Hepatocyte (in vitro differentiated cells): Measurements from ENCODE around the gene FSCN2. TPM values are rescaled to one million over a fixed set of nuclear protein-coding genes. Genes with fewer than 3 reads are reported as not detected.

Experiments used
- DNase-seq: peaks from one replicate; pipeline ENCODE4 v3.0.0-alpha.2; 2016; ENCODE audit warnings: low spot score
- H2AFZ ChIP-seq: fragments of 200-600 bp; sonication (generic); 2 replicates; pipeline ENCODE4 v1.6.0; 2016; ENCODE audit warnings: antibody characterized with exemption, mild to moderate bottlenecking
- H3K27ac ChIP-seq: fragments of 200-600 bp; sonication (generic); 2 replicates; pipeline ENCODE4 v1.5.1; 2016; ENCODE audit warnings: mild to moderate bottlenecking
- H3K27me3 ChIP-seq: fragments of 200-600 bp; sonication (generic); 2 replicates; pipeline ENCODE4 v1.6.1; 2016
- H3K36me3 ChIP-seq: fragments of 200-600 bp; sonication (generic); replicated peaks from 2 replicates; pipeline ENCODE4 v1.5.1; 2016; ENCODE audit warnings: low read depth; ENCODE audit not compliant: insufficient read depth
- H3K4me1 ChIP-seq: fragments of 200-600 bp; sonication (generic); 2 replicates; pipeline ENCODE4 v1.5.1; 2016; ENCODE audit warnings: mild to moderate bottlenecking, moderate library complexity; ENCODE audit not compliant: insufficient read depth
- H3K4me2 ChIP-seq: fragments of 200-600 bp; sonication (generic); 2 replicates; pipeline ENCODE4 v1.6.0; 2016
- H3K4me3 ChIP-seq: fragments of 200-600 bp; sonication (generic); 2 replicates; pipeline ENCODE4 v1.5.1; 2016; ENCODE audit warnings: mild to moderate bottlenecking
- H3K79me2 ChIP-seq: fragments of 200-600 bp; sonication (generic); 2 replicates; pipeline ENCODE4 v1.6.0; 2017; ENCODE audit warnings: mild to moderate bottlenecking
- H3K9me2 ChIP-seq: fragments of 200-600 bp; sonication (generic); replicated peaks from 2 replicates; pipeline ENCODE4 v1.6.0; 2017; ENCODE audit warnings: mild to moderate bottlenecking; ENCODE audit not compliant: insufficient read depth
- H3K9me3 ChIP-seq: fragments of 200-600 bp; sonication (generic); 2 replicates; pipeline ENCODE4 v1.5.1; 2016; ENCODE audit warnings: low read depth, mild to moderate bottlenecking
- H4K20me1 ChIP-seq: fragments of 200-600 bp; sonication (generic); 2 replicates; pipeline ENCODE4 v1.6.0; 2016; ENCODE audit warnings: mild to moderate bottlenecking; ENCODE audit not compliant: insufficient read depth, poor library complexity, severe bottlenecking
- CTCF ChIP-seq: fragments of 200-600 bp; sonication (generic); IDR thresholded peaks from 2 replicates; pipeline ENCODE4 v1.5.1; 2016; ENCODE audit warnings: antibody characterized with exemption, mild to moderate bottlenecking; ENCODE audit not compliant: poor library complexity
- EZH2 ChIP-seq: fragments of 200-600 bp; sonication (generic); IDR thresholded peaks from 2 replicates; pipeline ENCODE4 v1.6.1; 2016; ENCODE audit warnings: antibody characterized with exemption, mild to moderate bottlenecking, borderline replicate concordance
- EZH2phosphoT487 ChIP-seq: fragments of 200-600 bp; sonication (generic); IDR thresholded peaks from one replicate; pipeline ENCODE4 v1.6.1; 2018; ENCODE audit warnings: antibody characterized with exemption, mild to moderate bottlenecking, low read depth, moderate library complexity; ENCODE audit not compliant: unreplicated experiment, severe bottlenecking
- WGBS: methylation state at CpG from one replicate; pipeline ENCODE4 v1.1.6; 2016; ENCODE audit warnings: low lambda C conversion rate; ENCODE audit errors: missing lambda C conversion rate; 5-methylcytosine and 5-hydroxymethylcytosine counted together
- polyA plus RNA-seq: library from polyadenylated mRNA; unstranded; fragments of >200 nt; fragmentation: Nextera tagmentation; extraction: Ambion mirVana; gene quantifications from 2 replicates; pipeline ENCODE4 v1.2.1, GENCODE V29; 2016
- total RNA-seq: library from RNA; depleted of rRNA; stranded (reverse); fragments of >200 nt; gene quantifications from 2 replicates; pipeline ENCODE4 v1.2.3, GENCODE V29; 2014

The FSCN2 gene
- total and polyA plus RNA-seq, 2 experiments from 2014 or later = 0.40 to 3.7 TPM

GRCh38 chr17:81510785-81511553 lies 17.2 kb upstream of the FSCN2 start:
- peak overlapping the region; percentile 98 for H3K4me2 ChIP-seq
- peak overlapping the region; percentile 97 for H3K27ac ChIP-seq
- 4% methylated on average over 48 of the region's 48 CpGs for WGBS
- peaks cover 9% of the 10 kb centered on the region for H3K36me3 ChIP-seq
- H3K9me2 ChIP-seq = no peaks in the 10 kb centered on the region
- TF ChIP-seq EZH2 = no peak
- TF ChIP-seq EZH2phosphoT487 = no peak
- H3K79me2 ChIP-seq = peaks cover 59% of the 10 kb centered on the region
- no peaks in the 10 kb centered on the region for H3K9me3 ChIP-seq
- no peak overlapping the region for H2AFZ ChIP-seq
- no peaks in the 10 kb centered on the region for H3K27me3 ChIP-seq
- peaks cover 24% of the 10 kb centered on the region for H3K4me1 ChIP-seq
- H4K20me1 ChIP-seq = peaks cover 53% of the 10 kb centered on the region
- peak overlapping the region; percentile 91 for H3K4me3 ChIP-seq
- DNase-seq = no peak

- peaks cover 9% of the 10 kb centered on the region for H3K36me3 ChIP-seq
- H2AFZ ChIP-seq = no peak overlapping the region
- peaks cover 64% of the 10 kb centered on the region for H3K79me2 ChIP-seq
- no peaks in the 10 kb centered on the region for H3K9me2 ChIP-seq
- H4K20me1 ChIP-seq = peaks cover 57% of the 10 kb centered on the region
- no peaks in the 10 kb centered on the region for H3K9me3 ChIP-seq
- H3K4me3 ChIP-seq = peak overlapping the region; percentile 91
- peak overlapping the region; percentile 97 for H3K27ac ChIP-seq
- DNase-seq = no peak
- H3K4me1 ChIP-seq = peaks cover 29% of the 10 kb centered on the region
- WGBS = 2% methylated on average over 9 of the region's 9 CpGs
- H3K27me3 ChIP-seq = no peaks in the 10 kb centered on the region
- peak overlapping the region; percentile 98 for H3K4me2 ChIP-seq
- TF ChIP-seq CTCF (no peak), EZH2 (no peak), EZH2phosphoT487 (no peak)
These were observed 16.7 kb upstream of the FSCN2 start for GRCh38 chr17:81511554-81511803.

- peak overlapping the region; percentile 98 for H3K4me2 ChIP-seq
- no peak for DNase-seq
These were observed 16.2 kb upstream of the FSCN2 start for GRCh38 chr17:81511804-81512561.

More at GRCh38 chr17:81511804-81512561, 16.2 kb upstream of the FSCN2 start:
- Histone ChIP-seq H3K27me3 (no peaks in the 10 kb centered on the region), H3K4me3 (peak overlapping the region; percentile 91), H3K36me3 (peaks cover 9% of the 10 kb centered on the region), H2AFZ (no peak overlapping the region), H3K27ac (peak overlapping the region; percentile 97), H3K4me1 (peaks cover 33% of the 10 kb centered on the region), H4K20me1 (peaks cover 59% of the 10 kb centered on the region), H3K79me2 (peaks cover 69% of the 10 kb centered on the region), H3K9me3 (no peaks in the 10 kb centered on the region), H3K9me2 (no peaks in the 10 kb centered on the region)
- under 1% methylated on average over 60 of the region's 62 CpGs for WGBS
- TF ChIP-seq CTCF = no peak
- TF ChIP-seq EZH2phosphoT487 = no peak
- no peak for TF ChIP-seq EZH2
